ENCODE data around the gene ETV6. TPM values are rescaled to one million over a fixed set of nuclear protein-coding genes. Genes with fewer than 3 reads are reported as not detected.

ETV6 gene
- total RNA-seq, 1 experiment from 2014 or later: 17.2 TPM

DNA sequence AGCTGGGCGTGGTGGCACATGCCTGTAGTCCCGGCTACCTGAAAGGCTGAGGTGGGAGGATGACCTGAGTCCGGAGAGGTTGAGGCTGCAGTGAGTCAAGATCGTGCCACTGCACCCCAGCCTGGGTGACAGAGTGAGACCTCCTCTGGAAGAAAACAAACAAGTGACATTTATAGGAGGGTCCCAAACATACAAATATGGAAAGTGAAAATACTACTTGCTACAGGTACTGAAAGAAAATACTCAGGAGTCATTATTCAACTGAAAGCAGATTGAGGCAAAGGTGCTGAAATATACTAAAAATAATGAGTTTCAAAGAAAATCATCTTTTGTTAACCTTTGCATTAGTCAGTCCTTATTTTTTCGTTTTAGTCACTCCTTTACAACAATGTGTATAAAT, 53.5 kb downstream of the ETV6 start:
- ATAC-seq: no peak
- in situ Hi-C loops (cut with HindIII; ENCODE audit: low pct_unique_long_range_greater_than_20kb, low sequenced_read_pairs): no loop called here
- ChIA-PET POLR2A (no interaction called here), CTCF (no interaction called here)
- intact Hi-C loops (cut with micrococcal nuclease; ENCODE audit: unreplicated experiment): no loop called here
- Histone ChIP-seq H3K9me3 (ENCODE audit: control insufficient read depth, insufficient read depth, low read depth, low read length) (no peaks in the 10 kb centered on the region), H3K4me1 (ENCODE audit: control insufficient read depth, insufficient read depth, low read length) (no peaks in the 10 kb centered on the region), H3K4me3 (ENCODE audit: low read depth in 2 of 2, low read length in 2 of 2) (no peak overlapping the region), H3K36me3 (ENCODE audit: control insufficient read depth, insufficient read depth, low read length) (no peaks in the 10 kb centered on the region), H3K27me3 (ENCODE audit: control insufficient read depth, insufficient read depth, low read length) (no peaks in the 10 kb centered on the region), H3K27ac (ENCODE audit: low read length) (no peak overlapping the region)
- TF ChIP-seq, protein P1, sequence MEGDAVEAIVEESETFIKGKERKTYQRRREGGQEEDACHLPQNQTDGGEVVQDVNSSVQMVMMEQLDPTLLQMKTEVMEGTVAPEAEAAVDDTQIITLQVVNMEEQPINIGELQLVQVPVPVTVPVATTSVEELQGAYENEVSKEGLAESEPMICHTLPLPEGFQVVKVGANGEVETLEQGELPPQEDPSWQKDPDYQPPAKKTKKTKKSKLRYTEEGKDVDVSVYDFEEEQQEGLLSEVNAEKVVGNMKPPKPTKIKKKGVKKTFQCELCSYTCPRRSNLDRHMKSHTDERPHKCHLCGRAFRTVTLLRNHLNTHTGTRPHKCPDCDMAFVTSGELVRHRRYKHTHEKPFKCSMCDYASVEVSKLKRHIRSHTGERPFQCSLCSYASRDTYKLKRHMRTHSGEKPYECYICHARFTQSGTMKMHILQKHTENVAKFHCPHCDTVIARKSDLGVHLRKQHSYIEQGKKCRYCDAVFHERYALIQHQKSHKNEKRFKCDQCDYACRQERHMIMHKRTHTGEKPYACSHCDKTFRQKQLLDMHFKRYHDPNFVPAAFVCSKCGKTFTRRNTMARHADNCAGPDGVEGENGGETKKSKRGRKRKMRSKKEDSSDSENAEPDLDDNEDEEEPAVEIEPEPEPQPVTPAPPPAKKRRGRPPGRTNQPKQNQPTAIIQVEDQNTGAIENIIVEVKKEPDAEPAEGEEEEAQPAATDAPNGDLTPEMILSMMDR (IDR thresholded peaks at IDR 0.05): no peak
- TF ChIP-seq TCF7L2 (IDR thresholded peaks at IDR 0.05; ENCODE audit: low read depth, low read length) (no peak), POLR2AphosphoS5 (IDR thresholded peaks at IDR 0.05; ENCODE audit: low read depth, low read length) (no peak), SIN3A (IDR thresholded peaks at IDR 0.05; ENCODE audit: borderline replicate concordance, insufficient read depth, low read depth, low read length) (no peak)
- TF ChIP-seq, protein P2, sequence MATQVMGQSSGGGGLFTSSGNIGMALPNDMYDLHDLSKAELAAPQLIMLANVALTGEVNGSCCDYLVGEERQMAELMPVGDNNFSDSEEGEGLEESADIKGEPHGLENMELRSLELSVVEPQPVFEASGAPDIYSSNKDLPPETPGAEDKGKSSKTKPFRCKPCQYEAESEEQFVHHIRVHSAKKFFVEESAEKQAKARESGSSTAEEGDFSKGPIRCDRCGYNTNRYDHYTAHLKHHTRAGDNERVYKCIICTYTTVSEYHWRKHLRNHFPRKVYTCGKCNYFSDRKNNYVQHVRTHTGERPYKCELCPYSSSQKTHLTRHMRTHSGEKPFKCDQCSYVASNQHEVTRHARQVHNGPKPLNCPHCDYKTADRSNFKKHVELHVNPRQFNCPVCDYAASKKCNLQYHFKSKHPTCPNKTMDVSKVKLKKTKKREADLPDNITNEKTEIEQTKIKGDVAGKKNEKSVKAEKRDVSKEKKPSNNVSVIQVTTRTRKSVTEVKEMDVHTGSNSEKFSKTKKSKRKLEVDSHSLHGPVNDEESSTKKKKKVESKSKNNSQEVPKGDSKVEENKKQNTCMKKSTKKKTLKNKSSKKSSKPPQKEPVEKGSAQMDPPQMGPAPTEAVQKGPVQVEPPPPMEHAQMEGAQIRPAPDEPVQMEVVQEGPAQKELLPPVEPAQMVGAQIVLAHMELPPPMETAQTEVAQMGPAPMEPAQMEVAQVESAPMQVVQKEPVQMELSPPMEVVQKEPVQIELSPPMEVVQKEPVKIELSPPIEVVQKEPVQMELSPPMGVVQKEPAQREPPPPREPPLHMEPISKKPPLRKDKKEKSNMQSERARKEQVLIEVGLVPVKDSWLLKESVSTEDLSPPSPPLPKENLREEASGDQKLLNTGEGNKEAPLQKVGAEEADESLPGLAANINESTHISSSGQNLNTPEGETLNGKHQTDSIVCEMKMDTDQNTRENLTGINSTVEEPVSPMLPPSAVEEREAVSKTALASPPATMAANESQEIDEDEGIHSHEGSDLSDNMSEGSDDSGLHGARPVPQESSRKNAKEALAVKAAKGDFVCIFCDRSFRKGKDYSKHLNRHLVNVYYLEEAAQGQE (IDR thresholded peaks at IDR 0.05; ENCODE audit: insufficient read depth in 1 of 2, low read depth in 2 of 2, low read length in 1 of 2): no peak
- DNase-seq (ENCODE audit: low read depth, low spot score): no peak
- no TSS peak for BruUV-seq (replicated peaks)

DNA sequence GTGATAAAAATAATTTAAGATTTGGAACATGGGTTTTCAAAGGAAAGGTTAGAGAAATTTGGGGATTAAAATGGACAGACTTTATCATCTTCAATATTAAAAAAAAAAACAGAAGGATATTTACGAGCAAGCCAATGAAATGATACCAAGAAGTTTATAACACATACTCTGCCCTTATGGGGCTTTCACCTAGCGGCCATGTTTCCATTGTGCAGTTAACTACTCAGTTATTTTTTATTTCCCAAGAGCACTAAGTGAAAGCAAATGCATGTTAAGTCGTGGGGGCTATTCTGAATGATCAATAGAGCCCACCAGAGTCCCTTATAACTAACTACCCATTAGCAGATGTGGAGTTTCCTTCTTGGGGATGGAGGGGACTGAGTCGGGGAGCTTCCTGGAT, 53.9 kb downstream of the ETV6 start:
- intact Hi-C loops (cut with micrococcal nuclease; ENCODE audit: unreplicated experiment): no loop called here
- in situ Hi-C loops (cut with HindIII; ENCODE audit: low pct_unique_long_range_greater_than_20kb, low sequenced_read_pairs): no loop called here
- no peaks in the 10 kb centered on the region for H3K27me3 ChIP-seq (ENCODE audit: control insufficient read depth, insufficient read depth, low read length)
- TF ChIP-seq POLR2AphosphoS5 (IDR thresholded peaks at IDR 0.05; ENCODE audit: low read depth, low read length) (no peak), TCF7L2 (IDR thresholded peaks at IDR 0.05; ENCODE audit: low read depth, low read length) (no peak)
- TF ChIP-seq, protein P2 (IDR thresholded peaks at IDR 0.05; ENCODE audit: insufficient read depth in 1 of 2, low read depth in 2 of 2, low read length in 1 of 2): no peak
- H3K36me3 ChIP-seq (ENCODE audit: control insufficient read depth, insufficient read depth, low read length): no peaks in the 10 kb centered on the region
- ChIA-PET CTCF (no interaction called here), POLR2A (no interaction called here)
- no peaks in the 10 kb centered on the region for H3K4me1 ChIP-seq (ENCODE audit: control insufficient read depth, insufficient read depth, low read length)
- ATAC-seq (no peak), DNase-seq (ENCODE audit: low read depth, low spot score) (no peak)
- no TSS peak for BruUV-seq (replicated peaks)
- no peak overlapping the region for H3K27ac ChIP-seq (ENCODE audit: low read length)
- H3K9me3 ChIP-seq (ENCODE audit: control insufficient read depth, insufficient read depth, low read depth, low read length): no peaks in the 10 kb centered on the region
- no peak overlapping the region for H3K4me3 ChIP-seq (ENCODE audit: low read depth in 2 of 2, low read length in 2 of 2)

Data from Panc1 (cell line).